HG02623 (cell line): ENCODE measurements around the gene ERCC8.

Source experiments
- ATAC-seq: cut with Tn5 transposase; IDR thresholded peaks from one replicate; pipeline ENCODE4 v1.9.1; 2021; ENCODE audit warnings: moderate library complexity; ENCODE audit not compliant: unreplicated experiment

Gene ERCC8

GRCh38 chr5:60842871-60843385 is 101.9 kb downstream of the ERCC8 start:
- ATAC-seq = no peak

GRCh38 chr5:60841361-60841760 is 103.5 kb downstream of the ERCC8 start:
- ATAC-seq = no peak

GRCh38 chr5:60836131-60836530 is 108.7 kb downstream of the ERCC8 start:
- no peak for ATAC-seq

GRCh38 chr5:60835554-60835953 is 109.3 kb downstream of the ERCC8 start:
- ATAC-seq = no peak

- ATAC-seq = no peak
These were observed 111.3 kb downstream of the ERCC8 start for GRCh38 chr5:60833520-60833919.

- ATAC-seq = peak; percentile 51
These were observed 114.2 kb downstream of the ERCC8 start for GRCh38 chr5:60830581-60831127.

- no peak for ATAC-seq
These were observed 115.2 kb downstream of the ERCC8 start for GRCh38 chr5:60829490-60830266.

- no peak for ATAC-seq
These were observed 117.7 kb downstream of the ERCC8 start for GRCh38 chr5:60827201-60827600.

- peak; percentile 79 for ATAC-seq
These were observed 118.2 kb downstream of the ERCC8 start for GRCh38 chr5:60826653-60827052.
